ENCODE results near the gene GPR180.
"Not testable (repeated sequence)": the region's sequence is repeated elsewhere in the genome, so short reads cannot be mapped to it uniquely, and the experiment has no call there.

GPR180 gene

DNA sequence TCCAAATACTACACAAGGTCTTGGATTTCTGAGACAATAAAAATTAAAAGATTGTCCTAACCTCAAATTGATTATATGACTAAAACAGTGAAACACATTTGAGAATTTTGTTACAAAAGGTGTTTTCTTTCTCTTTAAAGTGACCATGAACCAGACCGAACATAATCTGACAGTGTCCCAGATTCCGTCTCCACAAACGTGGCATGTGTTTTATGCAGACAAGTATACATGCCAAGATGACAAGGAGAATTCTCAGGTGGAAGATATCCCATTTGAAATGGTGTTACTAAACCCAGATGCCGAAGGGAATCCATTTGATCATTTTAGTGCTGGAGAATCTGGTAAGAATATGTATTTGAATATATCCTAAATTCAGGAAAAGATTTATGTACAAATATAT, 10.4 kb downstream of the GPR180 start:
- Histone ChIP-seq H3K4me1 (ENCODE audit: control insufficient read depth in 2 of 2, insufficient read depth in 2 of 2, low read length in 2 of 2) (no peaks in the 10 kb centered on the region), H3K9ac (ENCODE audit: low read depth in 1 of 2, low read length in 2 of 2) (no peak overlapping the region), H3K27ac (ENCODE audit: low read depth in 2 of 2, low read length in 2 of 2) (no peak overlapping the region)

DNA sequence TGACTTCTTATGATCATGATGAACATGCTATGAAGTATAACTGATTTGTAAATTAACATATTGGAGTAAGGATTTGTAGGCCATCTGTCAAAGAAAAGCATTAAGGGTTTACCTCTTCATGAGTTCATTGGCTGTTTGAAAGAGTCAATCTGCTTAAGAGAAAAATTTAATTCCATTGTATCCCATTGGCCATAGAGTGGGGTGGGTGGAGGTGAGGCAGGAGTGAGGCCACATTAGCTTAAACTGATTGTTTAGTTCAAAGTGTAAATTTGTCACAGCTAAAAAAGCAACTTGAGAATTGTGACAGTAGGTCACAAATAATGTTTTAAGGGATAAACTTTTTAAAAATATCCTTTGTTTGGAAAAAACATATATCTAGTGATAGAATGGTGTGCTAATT, 11.4 kb downstream of the GPR180 start:
- Histone ChIP-seq H3K36me3 (ENCODE audit: control insufficient read depth in 2 of 2, insufficient read depth in 2 of 2, low read length in 2 of 2) (peaks cover 7 to 14% of the 10 kb centered on the region in 2 donors), H3K9ac (ENCODE audit: low read depth in 1 of 2, low read length in 2 of 2) (no peak overlapping the region)

More for the DNA sequence above, 10.4 kb downstream of the GPR180 start:
- Histone ChIP-seq H3K27me3 (ENCODE audit: control insufficient read depth in 2 of 2, insufficient read depth in 2 of 2, low read length in 2 of 2) (no peaks in the 10 kb centered on the region), H3K4me3 (ENCODE audit: low read length in 2 of 2) (no peak overlapping the region), H3K9me3 (ENCODE audit: control insufficient read depth in 2 of 2, low read length in 2 of 2) (no peaks in the 10 kb centered on the region), H3K36me3 (ENCODE audit: control insufficient read depth in 2 of 2, insufficient read depth in 2 of 2, low read length in 2 of 2) (peaks cover 11 to 21% of the 10 kb centered on the region in 2 donors)

GRCh38 chr13:94617389-94618000, 15.8 kb downstream of the GPR180 start:
- no peaks in the 10 kb centered on the region for H3K4me1 ChIP-seq (ENCODE audit: control insufficient read depth in 2 of 2, insufficient read depth in 2 of 2, low read length in 2 of 2)
- H3K36me3 ChIP-seq (ENCODE audit: control insufficient read depth in 2 of 2, insufficient read depth in 2 of 2, low read length in 2 of 2) = peaks cover 4 to 15% of the 10 kb centered on the region in 2 donors
- no peak overlapping the region for H3K27ac ChIP-seq (ENCODE audit: low read depth in 2 of 2, low read length in 2 of 2)
- H3K27me3 ChIP-seq (ENCODE audit: control insufficient read depth in 2 of 2, insufficient read depth in 2 of 2, low read length in 2 of 2) = no peaks in the 10 kb centered on the region
- no peak overlapping the region for H3K4me3 ChIP-seq (ENCODE audit: low read length in 2 of 2)
- H3K9me3 ChIP-seq (ENCODE audit: control insufficient read depth in 2 of 2, low read length in 2 of 2) = no peaks in the 10 kb centered on the region
- H3K9ac ChIP-seq (ENCODE audit: low read depth in 1 of 2, low read length in 2 of 2) = no peak overlapping the region

More for the DNA sequence above, 11.4 kb downstream of the GPR180 start:
- H3K27ac ChIP-seq (ENCODE audit: low read depth in 2 of 2, low read length in 2 of 2) = no peak overlapping the region
- H3K4me1 ChIP-seq (ENCODE audit: control insufficient read depth in 2 of 2, insufficient read depth in 2 of 2, low read length in 2 of 2) = no peaks in the 10 kb centered on the region
- no peaks in the 10 kb centered on the region for H3K9me3 ChIP-seq (ENCODE audit: control insufficient read depth in 2 of 2, low read length in 2 of 2)
- no peak overlapping the region for H3K4me3 ChIP-seq (ENCODE audit: low read length in 2 of 2)
- H3K27me3 ChIP-seq (ENCODE audit: control insufficient read depth in 2 of 2, insufficient read depth in 2 of 2, low read length in 2 of 2) = no peaks in the 10 kb centered on the region

DNA sequence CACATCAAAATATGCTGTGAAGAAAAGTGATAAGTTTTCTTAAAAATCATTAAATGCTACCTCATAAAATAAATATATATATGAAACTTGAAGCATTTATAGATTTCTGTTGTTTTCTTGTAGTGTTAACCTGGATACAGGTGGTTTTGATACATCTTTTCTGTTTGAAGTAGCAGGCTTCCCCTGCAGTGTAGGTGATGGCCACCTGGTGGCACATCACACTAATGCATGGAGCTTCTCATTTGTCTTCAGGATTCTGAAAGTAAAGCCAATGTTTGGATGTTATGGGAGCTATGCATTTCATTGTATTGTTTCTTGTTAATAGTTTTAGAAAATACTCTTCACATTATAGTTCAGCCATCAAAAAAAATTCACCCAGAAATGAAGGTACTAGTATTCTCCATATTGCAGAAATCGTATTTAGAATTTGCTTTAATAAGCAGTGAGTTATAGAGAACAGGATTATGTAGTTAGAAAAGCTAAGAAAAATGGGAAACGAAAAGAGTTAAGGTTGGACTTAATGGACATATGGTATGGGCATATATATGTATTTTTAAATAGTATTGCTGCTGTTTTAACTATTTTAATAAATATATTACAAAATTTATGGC, 18.7 kb downstream of the GPR180 start:
- H3K27ac ChIP-seq (ENCODE audit: low read depth in 2 of 2, low read length in 2 of 2) = no peak overlapping the region
- H3K4me1 ChIP-seq (ENCODE audit: control insufficient read depth in 2 of 2, insufficient read depth in 2 of 2, low read length in 2 of 2) = no peaks in the 10 kb centered on the region
- no peak overlapping the region for H3K4me3 ChIP-seq (ENCODE audit: low read length in 2 of 2)
- no peaks in the 10 kb centered on the region for H3K27me3 ChIP-seq (ENCODE audit: control insufficient read depth in 2 of 2, insufficient read depth in 2 of 2, low read length in 2 of 2)
- peaks cover 7 to 14% of the 10 kb centered on the region in 2 donors for H3K36me3 ChIP-seq (ENCODE audit: control insufficient read depth in 2 of 2, insufficient read depth in 2 of 2, low read length in 2 of 2)
- no peak overlapping the region for H3K9ac ChIP-seq (ENCODE audit: low read depth in 1 of 2, low read length in 2 of 2)
- no peaks in the 10 kb centered on the region for H3K9me3 ChIP-seq (ENCODE audit: control insufficient read depth in 2 of 2, low read length in 2 of 2)

GRCh38 chr13:94622344-94622743, 20.7 kb downstream of the GPR180 start:
- H3K4me1 ChIP-seq (ENCODE audit: control insufficient read depth in 2 of 2, insufficient read depth in 2 of 2, low read length in 2 of 2) = no peaks in the 10 kb centered on the region
- H3K9ac ChIP-seq (ENCODE audit: low read depth in 1 of 2, low read length in 2 of 2) = no peak overlapping the region
- H3K27ac ChIP-seq (ENCODE audit: low read depth in 2 of 2, low read length in 2 of 2) = no peak overlapping the region
- H3K36me3 ChIP-seq (ENCODE audit: control insufficient read depth in 2 of 2, insufficient read depth in 2 of 2, low read length in 2 of 2) = peaks cover 11 to 14% of the 10 kb centered on the region in 2 donors
- H3K27me3 ChIP-seq (ENCODE audit: control insufficient read depth in 2 of 2, insufficient read depth in 2 of 2, low read length in 2 of 2) = no peaks in the 10 kb centered on the region
- no peak overlapping the region for H3K4me3 ChIP-seq (ENCODE audit: low read length in 2 of 2)
- H3K9me3 ChIP-seq (ENCODE audit: control insufficient read depth in 2 of 2, low read length in 2 of 2) = no peaks in the 10 kb centered on the region

- no peak overlapping the region for H3K4me3 ChIP-seq (ENCODE audit: low read length in 2 of 2)
- H3K9ac ChIP-seq (ENCODE audit: low read depth in 1 of 2, low read length in 2 of 2) = no peak overlapping the region
- H3K4me1 ChIP-seq (ENCODE audit: control insufficient read depth in 2 of 2, insufficient read depth in 2 of 2, low read length in 2 of 2) = no peaks in the 10 kb centered on the region
- H3K27ac ChIP-seq (ENCODE audit: low read depth in 2 of 2, low read length in 2 of 2) = no peak overlapping the region
- peaks cover 14 to 18% of the 10 kb centered on the region in 2 donors for H3K36me3 ChIP-seq (ENCODE audit: control insufficient read depth in 2 of 2, insufficient read depth in 2 of 2, low read length in 2 of 2)
- H3K27me3 ChIP-seq (ENCODE audit: control insufficient read depth in 2 of 2, insufficient read depth in 2 of 2, low read length in 2 of 2) = no peaks in the 10 kb centered on the region
- H3K9me3 ChIP-seq (ENCODE audit: control insufficient read depth in 2 of 2, low read length in 2 of 2) = no peaks in the 10 kb centered on the region
These were observed 21.7 kb downstream of the GPR180 start for GRCh38 chr13:94623316-94623715.

DNA sequence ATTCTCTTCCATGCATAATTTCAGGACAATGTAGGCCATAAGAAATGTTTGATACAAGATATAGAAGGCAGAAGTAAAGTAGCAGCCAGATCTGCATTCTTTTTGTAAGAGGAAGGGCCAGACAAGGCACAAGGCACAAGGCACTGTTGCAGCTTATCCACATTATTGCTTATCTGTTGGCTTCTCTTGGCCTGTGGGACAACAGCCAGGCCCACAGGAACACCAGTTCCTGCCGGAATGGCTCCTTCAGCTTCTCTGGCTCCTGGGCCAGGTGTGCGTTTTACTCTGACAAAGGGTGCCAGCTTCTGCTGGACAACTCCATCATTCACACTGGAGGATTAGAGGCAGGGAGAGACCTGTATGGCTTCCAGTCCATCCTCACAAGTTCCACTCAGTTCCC, 29.2 kb downstream of the GPR180 start:
- no peaks in the 10 kb centered on the region for H3K9me3 ChIP-seq (ENCODE audit: control insufficient read depth in 2 of 2, low read length in 2 of 2)
- no peak overlapping the region for H3K27ac ChIP-seq (ENCODE audit: low read depth in 2 of 2, low read length in 2 of 2)
- peaks cover 0 to 16% of the 10 kb centered on the region in 2 donors for H3K36me3 ChIP-seq (ENCODE audit: control insufficient read depth in 2 of 2, insufficient read depth in 2 of 2, low read length in 2 of 2)
- no peak overlapping the region for H3K4me3 ChIP-seq (ENCODE audit: low read length in 2 of 2)
- no peaks in the 10 kb centered on the region for H3K27me3 ChIP-seq (ENCODE audit: control insufficient read depth in 2 of 2, insufficient read depth in 2 of 2, low read length in 2 of 2)
- H3K4me1 ChIP-seq (ENCODE audit: control insufficient read depth in 2 of 2, insufficient read depth in 2 of 2, low read length in 2 of 2) = no peaks in the 10 kb centered on the region
- no peak overlapping the region for H3K9ac ChIP-seq (ENCODE audit: low read depth in 1 of 2, low read length in 2 of 2)

GRCh38 chr13:94632226-94632980, 30.7 kb downstream of the GPR180 start:
- H3K4me3 ChIP-seq (ENCODE audit: low read length in 2 of 2) = no peak overlapping the region
- no peaks in the 10 kb centered on the region for H3K27me3 ChIP-seq (ENCODE audit: control insufficient read depth in 2 of 2, insufficient read depth in 2 of 2, low read length in 2 of 2)
- H3K27ac ChIP-seq (ENCODE audit: low read depth in 2 of 2, low read length in 2 of 2) = no peak overlapping the region
- no peaks in the 10 kb centered on the region for H3K9me3 ChIP-seq (ENCODE audit: control insufficient read depth in 2 of 2, low read length in 2 of 2)
- no peaks in the 10 kb centered on the region for H3K4me1 ChIP-seq (ENCODE audit: control insufficient read depth in 2 of 2, insufficient read depth in 2 of 2, low read length in 2 of 2)
- peaks cover 0 to 13% of the 10 kb centered on the region in 2 donors for H3K36me3 ChIP-seq (ENCODE audit: control insufficient read depth in 2 of 2, insufficient read depth in 2 of 2, low read length in 2 of 2)
- H3K9ac ChIP-seq (ENCODE audit: low read depth in 1 of 2, low read length in 2 of 2) = no peak overlapping the region

GRCh38 chr13:94636096-94636495, 34.4 kb downstream of the GPR180 start:
- H3K4me1 ChIP-seq (ENCODE audit: control insufficient read depth in 2 of 2, insufficient read depth in 2 of 2, low read length in 2 of 2); H3K4me3 ChIP-seq (ENCODE audit: low read length in 2 of 2); H3K9me3 ChIP-seq (ENCODE audit: control insufficient read depth in 2 of 2, low read length in 2 of 2); H3K27me3 ChIP-seq (ENCODE audit: control insufficient read depth in 2 of 2, insufficient read depth in 2 of 2, low read length in 2 of 2); H3K27ac ChIP-seq (ENCODE audit: low read depth in 2 of 2, low read length in 2 of 2); H3K36me3 ChIP-seq (ENCODE audit: control insufficient read depth in 2 of 2, insufficient read depth in 2 of 2, low read length in 2 of 2); H3K9ac ChIP-seq (ENCODE audit: low read depth in 1 of 2, low read length in 2 of 2): not testable (repeated sequence)

DNA sequence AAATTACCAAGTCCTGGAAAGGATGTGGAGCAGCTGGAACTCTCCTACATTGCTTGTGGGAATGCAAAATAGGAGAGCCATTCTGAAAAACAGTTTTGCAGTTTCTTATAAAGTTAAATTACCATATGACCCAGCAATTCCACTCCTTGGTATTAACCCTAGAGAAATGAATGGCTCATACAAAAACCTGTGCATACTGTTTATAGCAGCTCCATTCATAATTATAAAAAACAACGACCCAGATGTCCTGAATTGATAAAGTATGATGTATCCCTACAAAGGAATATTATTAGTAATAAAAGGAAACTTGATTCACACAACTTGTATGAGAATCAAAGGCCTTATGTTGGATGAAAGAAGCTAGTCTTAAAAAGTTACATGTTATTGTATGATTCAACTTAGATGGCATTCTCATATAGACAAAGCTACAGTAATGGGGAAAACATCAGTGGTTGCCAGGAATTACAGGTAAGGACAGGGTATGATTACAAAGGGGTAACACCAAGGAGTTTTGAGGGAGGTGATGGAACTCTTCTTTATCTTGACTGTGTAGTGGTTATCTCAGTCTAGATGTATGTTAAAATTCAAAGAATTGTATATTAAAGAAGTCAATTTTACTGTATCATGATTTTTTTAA, 35.4 kb downstream of the GPR180 start:
- Histone ChIP-seq H3K27ac (ENCODE audit: low read depth in 2 of 2, low read length in 2 of 2) (no peak overlapping the region), H3K9me3 (ENCODE audit: control insufficient read depth in 2 of 2, low read length in 2 of 2) (no peaks in the 10 kb centered on the region), H3K9ac (ENCODE audit: low read depth in 1 of 2, low read length in 2 of 2) (no peak overlapping the region), H3K4me3 (ENCODE audit: low read length in 2 of 2) (no peak overlapping the region), H3K4me1 (ENCODE audit: control insufficient read depth in 2 of 2, insufficient read depth in 2 of 2, low read length in 2 of 2) (no peaks in the 10 kb centered on the region), H3K36me3 (ENCODE audit: control insufficient read depth in 2 of 2, insufficient read depth in 2 of 2, low read length in 2 of 2) (no peaks in the 10 kb centered on the region), H3K27me3 (ENCODE audit: control insufficient read depth in 2 of 2, insufficient read depth in 2 of 2, low read length in 2 of 2) (no peaks in the 10 kb centered on the region)

Data from mucosa of rectum (tissue), 2 donors.